Naive thymus-derived CD4-positive, alpha-beta T cell (primary cell): Measurements from ENCODE around the gene SESN1. TPM values are rescaled to one million over a fixed set of nuclear protein-coding genes. Genes with fewer than 3 reads are reported as not detected.
"Not testable (repeated sequence)": the region's sequence is repeated elsewhere in the genome, so short reads cannot be mapped to it uniquely, and the experiment has no call there.

Experiments
- ATAC-seq: fragments of 150-1000 bp; cut with Tn5 transposase; 2 replicates; pipeline ENCODE4 v1.10.0; 2021; ENCODE audit warnings: mild to moderate bottlenecking, moderate library complexity
- CTCF ChIA-PET: fragments of 350-600 bp; sonication (Branson Sonifier 250); formaldehyde crosslinking; loops from one replicate; lab custom pipeline; 2021; ENCODE audit warnings: antibody characterized with exemption; lab: Charles Lee
- POLR2A ChIA-PET: fragments of 350-600 bp; sonication (Branson Sonifier 250); formaldehyde crosslinking; loops from one replicate; lab custom pipeline; 2021; ENCODE audit warnings: antibody characterized with exemption, inconsistent platforms; lab: Charles Lee
- DNase-seq, 9 donors: peaks; one replicate each; pipeline versions ENCODE4 v3.0.0 to v3.0.0-alpha.2; 2020 to 2022; ENCODE audit warnings: mixed read lengths in 1 of 9
- H3K27ac ChIP-seq: one replicate; pipeline ENCODE4 v1.7.0; 2013; ENCODE audit warnings: mild to moderate bottlenecking, low read depth, low read length, moderate library complexity
- H3K27me3 ChIP-seq, 2 donors: one replicate each; pipeline ENCODE4 v1.7.0; 2013; ENCODE audit warnings: low read length in 2 of 2, mild to moderate bottlenecking in 2 of 2, moderate library complexity in 2 of 2; ENCODE audit not compliant: control insufficient read depth in 2 of 2, insufficient read depth in 2 of 2
- H3K36me3 ChIP-seq, 3 experiments: 1 replicate in 2 of 3; 2 replicates in 1 of 3; pipeline ENCODE4 v1.7.0; 2013; ENCODE audit warnings: low read length in 3 of 3, mild to moderate bottlenecking in 3 of 3, moderate library complexity in 1 of 3; ENCODE audit not compliant: insufficient read depth in 3 of 3, control insufficient read depth in 2 of 3
- H3K4me1 ChIP-seq, 2 donors: one replicate each; pipeline ENCODE4 v1.7.0; 2013; ENCODE audit warnings: low read length in 2 of 2, mild to moderate bottlenecking in 2 of 2, moderate library complexity in 1 of 2; ENCODE audit not compliant: control insufficient read depth in 2 of 2, insufficient read depth in 2 of 2
- H3K4me3 ChIP-seq: 2 replicates; pipeline ENCODE4 v1.7.0; 2013; ENCODE audit warnings: mild to moderate bottlenecking, low read length
- H3K9me3 ChIP-seq, 3 experiments: 1 replicate in 2 of 3; 2 replicates in 1 of 3; pipeline ENCODE4 v1.7.0; 2013; ENCODE audit warnings: low read length in 3 of 3; ENCODE audit not compliant: control insufficient read depth in 2 of 3
- H3K27ac Mint-ChIP-seq, 9 donors: one replicate each; pipeline ENCODE4 v1.8.0; 2020 to 2022; ENCODE audit warnings: mixed read lengths in 9 of 9, mild to moderate bottlenecking in 8 of 9, moderate library complexity in 5 of 9, inconsistent platforms in 2 of 9
- H3K27me3 Mint-ChIP-seq, 5 donors: one replicate each; pipeline ENCODE4 v1.8.0; 2021 to 2022; ENCODE audit warnings: mixed read lengths in 5 of 5, mild to moderate bottlenecking in 1 of 5
- H3K36me3 Mint-ChIP-seq, 5 donors: one replicate each; pipeline ENCODE4 v1.8.0; 2020 to 2022; ENCODE audit warnings: mixed read lengths in 5 of 5, mild to moderate bottlenecking in 3 of 5, inconsistent platforms in 1 of 5
- H3K4me1 Mint-ChIP-seq, 7 donors: one replicate each; pipeline ENCODE4 v1.8.0; 2020 to 2022; ENCODE audit warnings: mixed read lengths in 7 of 7, mild to moderate bottlenecking in 3 of 7, inconsistent platforms in 1 of 7
- H3K4me3 Mint-ChIP-seq, 10 donors: one replicate each; pipeline ENCODE4 v1.8.0; 2020 to 2022; ENCODE audit warnings: mild to moderate bottlenecking in 10 of 10, mixed read lengths in 10 of 10, moderate library complexity in 6 of 10, inconsistent platforms in 2 of 10
- H3K9me3 Mint-ChIP-seq, 11 donors: one replicate each; pipeline ENCODE4 v1.8.0; 2020 to 2022; ENCODE audit warnings: mixed read lengths in 11 of 11, mild to moderate bottlenecking in 4 of 11, inconsistent platforms in 1 of 11, moderate library complexity in 1 of 11
- intact Hi-C, 2 donors: fragments of 100-400 bp; cut with micrococcal nuclease; formaldehyde crosslinking; loops; one replicate each; pipeline ENCODE4 v1.15.1; 2023
- polyA plus RNA-seq, 2 donors: library from polyadenylated mRNA; unstranded; fragments of 300-500 nt; fragmentation: Illumina TruSeq; gene quantifications; one replicate each; pipeline ENCODE4 v1.2.3, GENCODE V29; 2021
- total RNA-seq, 6 experiments: library from RNA in 5 of 6; stranded (reverse) in 5 of 6; gene quantifications; 1 replicate in 5 of 6; 2 replicates in 1 of 6; pipeline ENCODE4 v1.2.3 and lab custom pipeline; 2021 to 2026

SESN1 gene
- total and polyA plus RNA-seq, 7 experiments from 2014 or later, result 16.5 to 61.8 (median 37.2) TPM

- Histone ChIP-seq H3K4me1 (peaks cover 21 to 29% of the 10 kb centered on the region in 2 donors), H3K27me3 (no peaks in the 10 kb centered on the region), H3K36me3 (peaks cover 0 to 11% (median 0%) of the 10 kb centered on the region in 3 experiments), H3K27ac (no peak overlapping the region), H3K4me3 (no peak overlapping the region), H3K9me3 (no peaks in the 10 kb centered on the region)
- no peaks in the 10 kb centered on the region for H3K9me3 Mint-ChIP-seq
- CTCF ChIA-PET, result no interaction called here
- H3K27ac Mint-ChIP-seq, result peak overlapping the region in 4 of 9 donors; percentile 36 to 79 (median 64)
- no peaks in the 10 kb centered on the region for H3K27me3 Mint-ChIP-seq
- peaks cover 41 to 73% (median 70%) of the 10 kb centered on the region in 7 donors for H3K4me1 Mint-ChIP-seq
- ATAC-seq (no peak), DNase-seq (no peak)
- peak overlapping the region; percentile 18 to 97 (median 70) for H3K4me3 Mint-ChIP-seq
- H3K36me3 Mint-ChIP-seq, result peaks cover 0 to 6% (median 0%) of the 10 kb centered on the region in 5 donors
- intact Hi-C loops, result loop anchor here (5.0 to 10.0 kb wide), 2 partner anchors 1270 to 1863 kb away; partner anchors contain the start of genes GTF3C6 (in 1 of the 2) and SCML4 (in 1 of the 2)
- POLR2A ChIA-PET, result no interaction called here
Observed at GRCh38 chr6:109092074-109092473, 2.6 kb downstream of the SESN1 start.

- H3K4me3 ChIP-seq, result no peak overlapping the region
- no peaks in the 10 kb centered on the region for H3K27me3 ChIP-seq
- H3K9me3 ChIP-seq, result no peaks in the 10 kb centered on the region
- peaks cover 21 to 29% of the 10 kb centered on the region in 2 donors for H3K4me1 ChIP-seq
- peaks cover 0 to 11% (median 0%) of the 10 kb centered on the region in 3 experiments for H3K36me3 ChIP-seq
- ChIA-PET POLR2A (interaction anchor here (0.7 kb wide), 1 partner anchor 40 kb away, joined by 3 read pairs; no protein-coding TSS in a partner anchor), CTCF (no interaction called here)
- peak overlapping the region; percentile 11 to 97 (median 66) for H3K4me3 Mint-ChIP-seq
- no peaks in the 10 kb centered on the region for H3K27me3 Mint-ChIP-seq
- peak overlapping the region in 6 of 9 donors; percentile 36 to 79 (median 54) for H3K27ac Mint-ChIP-seq
- H3K9me3 Mint-ChIP-seq, result no peaks in the 10 kb centered on the region
- ATAC-seq (no peak), DNase-seq (peak in 3 of 9 donors; percentile 10 to 36 (median 29))
- no peak overlapping the region for H3K27ac ChIP-seq
- H3K4me1 Mint-ChIP-seq, result peaks cover 40 to 67% (median 66%) of the 10 kb centered on the region in 7 donors
- intact Hi-C loops, result loop anchor here (5.0 to 10.0 kb wide), 2 partner anchors 1269 to 1863 kb away; partner anchors contain the start of genes GTF3C6 (in 1 of the 2) and SCML4 (in 1 of the 2)
- H3K36me3 Mint-ChIP-seq, result peaks cover 0 to 7% (median 0%) of the 10 kb centered on the region in 5 donors
Observed at GRCh38 chr6:109091314-109092024, 3.2 kb downstream of the SESN1 start.

DNA sequence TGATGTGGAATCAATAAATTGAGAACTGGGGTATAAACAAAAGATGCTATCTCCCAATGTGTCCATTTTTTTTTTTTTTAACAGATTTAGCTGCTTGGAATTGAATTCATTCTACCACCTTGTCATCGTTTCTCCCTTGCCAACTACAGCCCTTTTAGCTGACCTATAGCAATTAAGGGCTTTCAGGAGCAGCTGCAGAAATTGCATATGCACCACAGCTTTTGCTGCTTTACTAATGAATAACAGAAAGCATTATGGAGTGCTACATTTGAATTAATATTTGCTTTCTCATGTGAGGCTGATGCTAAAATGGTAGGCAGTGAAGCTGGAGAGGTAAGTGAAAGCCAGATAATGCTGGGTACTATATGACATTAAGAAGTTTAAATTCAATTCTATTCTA, 5.7 kb downstream of the SESN1 start:
- intact Hi-C loops, result no loop called here
- CTCF ChIA-PET, result interaction anchor here (0.5 to 0.7 kb wide), 2 partner anchors 466 to 583 kb away, joined by 3 to 5 read pairs; no protein-coding TSS in a partner anchor

GRCh38 chr6:109087661-109088264, 6.9 kb downstream of the SESN1 start:
- POLR2A ChIA-PET, result interaction anchor here (0.7 kb wide), 1 partner anchor 74 kb away, joined by 3 read pairs; no protein-coding TSS in a partner anchor
- CTCF ChIA-PET, result no interaction called here
- intact Hi-C loops, result no loop called here
- Mint-ChIP-seq H3K4me3 (no peak overlapping the region), H3K27me3 (no peaks in the 10 kb centered on the region), H3K36me3 (peaks cover 0 to 7% (median 0%) of the 10 kb centered on the region in 5 donors), H3K9me3 (no peaks in the 10 kb centered on the region), H3K4me1 (peaks cover 27 to 47% (median 43%) of the 10 kb centered on the region in 7 donors), H3K27ac (peak overlapping the region in 2 of 9 donors; percentile 26 to 62)
- Histone ChIP-seq H3K4me1 (peaks cover 12 to 18% of the 10 kb centered on the region in 2 donors), H3K4me3 (no peak overlapping the region), H3K36me3 (no peaks in the 10 kb centered on the region), H3K9me3 (no peaks in the 10 kb centered on the region), H3K27me3 (no peaks in the 10 kb centered on the region), H3K27ac (no peak overlapping the region)
- DNase-seq, result no peak
- no peak for ATAC-seq

More for the DNA sequence above, 5.7 kb downstream of the SESN1 start:
- no peak overlapping the region for H3K4me3 ChIP-seq
- Mint-ChIP-seq H3K27me3 (no peaks in the 10 kb centered on the region), H3K36me3 (peaks cover 0 to 7% (median 0%) of the 10 kb centered on the region in 5 donors), H3K9me3 (no peaks in the 10 kb centered on the region), H3K4me1 (peaks cover 35 to 57% (median 55%) of the 10 kb centered on the region in 7 donors), H3K4me3 (no peak overlapping the region), H3K27ac (no peak overlapping the region)
- ATAC-seq, result no peak
- peaks cover 14 to 22% of the 10 kb centered on the region in 2 donors for H3K4me1 ChIP-seq
- DNase-seq, result no peak
- H3K9me3 ChIP-seq, result no peaks in the 10 kb centered on the region
- H3K36me3 ChIP-seq, result no peaks in the 10 kb centered on the region
- POLR2A ChIA-PET, result interaction anchor here (0.6 kb wide), 1 partner anchor 1049 kb away, joined by 3 read pairs; no protein-coding TSS in a partner anchor
- no peaks in the 10 kb centered on the region for H3K27me3 ChIP-seq
- no peak overlapping the region for H3K27ac ChIP-seq

GRCh38 chr6:109084146-109084545, 10.5 kb downstream of the SESN1 start:
- intact Hi-C loops, result not testable (repeated sequence)

DNA sequence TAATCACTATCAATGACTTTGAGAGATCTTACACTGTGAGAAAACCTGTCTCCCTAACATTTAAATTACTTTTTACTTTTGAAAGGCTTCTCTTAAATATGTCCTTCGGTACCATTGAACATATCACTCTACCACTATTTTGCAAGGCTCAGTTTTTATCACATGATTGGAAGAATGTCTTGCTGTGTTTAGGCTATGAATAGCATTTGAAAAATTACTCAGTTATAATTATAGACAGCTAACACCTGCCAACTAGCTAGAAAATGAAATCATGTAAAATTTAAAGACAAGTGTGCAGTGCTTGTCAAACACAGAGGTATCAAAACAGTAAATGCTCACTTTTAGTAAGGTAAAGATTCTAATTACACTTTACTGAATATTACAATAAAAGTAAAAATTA, 11.0 kb downstream of the SESN1 start:
- intact Hi-C loops, result no loop called here
- ChIA-PET CTCF (interaction anchor here (0.6 kb wide), 1 partner anchor 10 kb away, joined by 3 read pairs; no protein-coding TSS in a partner anchor), POLR2A (no interaction called here)
- Histone ChIP-seq H3K4me3 (no peak overlapping the region), H3K36me3 (no peaks in the 10 kb centered on the region), H3K9me3 (no peaks in the 10 kb centered on the region), H3K27ac (no peak overlapping the region), H3K27me3 (no peaks in the 10 kb centered on the region), H3K4me1 (no peaks in the 10 kb centered on the region)
- Mint-ChIP-seq H3K36me3 (peaks cover 0 to 8% (median 0%) of the 10 kb centered on the region in 5 donors), H3K4me3 (no peak overlapping the region), H3K27me3 (peaks cover 0 to 2% (median 0%) of the 10 kb centered on the region in 5 donors), H3K4me1 (peaks cover 0 to 10% (median 7%) of the 10 kb centered on the region in 7 donors), H3K27ac (no peak overlapping the region), H3K9me3 (no peaks in the 10 kb centered on the region)
- DNase-seq (no peak), ATAC-seq (no peak)

More at GRCh38 chr6:109084146-109084545, 10.5 kb downstream of the SESN1 start:
- H3K9me3 ChIP-seq, H3K27ac Mint-ChIP-seq, H3K27ac ChIP-seq, H3K9me3 Mint-ChIP-seq, H3K27me3 ChIP-seq, H3K4me3 ChIP-seq, H3K4me1 ChIP-seq, DNase-seq, H3K27me3 Mint-ChIP-seq, POLR2A ChIA-PET, H3K36me3 ChIP-seq, ATAC-seq, H3K4me3 Mint-ChIP-seq, H3K36me3 Mint-ChIP-seq: not testable (repeated sequence)
- CTCF ChIA-PET, result interaction anchor here (0.7 kb wide), 1 partner anchor 11 kb away, joined by 3 read pairs; no protein-coding TSS in a partner anchor
- peaks cover 0 to 14% (median 12%) of the 10 kb centered on the region in 7 donors for H3K4me1 Mint-ChIP-seq
